Ovary (tissue), 3 donors: ENCODE data around the gene MTHFD2.

ENCODE experiments used
- EP300 ChIP-seq: sonication (generic); formaldehyde crosslinking; IDR thresholded peaks from one replicate; pipeline ENCODE4 v1.6.1; 2017; ENCODE audit warnings: antibody characterized with exemption
- POLR2A ChIP-seq: fragments of 450-650 bp; IDR thresholded peaks from one replicate; pipeline ENCODE4 v1.6.1; 2017; ENCODE audit warnings: antibody characterized with exemption, mild to moderate bottlenecking, moderate library complexity
- TF ChIP-seq, protein P1 (sequence below), 3 donors: fragments of 450-650 bp in 2 of 3; fragments of 200-600 bp in 1 of 3; IDR thresholded peaks; one replicate each; pipeline versions ENCODE4 v1.5.1 to v1.8.0; 2016 to 2022; ENCODE audit warnings: antibody characterized with exemption in 3 of 3, mild to moderate bottlenecking in 1 of 3
- donor health status: DM: no; HTN: no; CAD: no.

- TF ChIP-seq, protein P1, sequence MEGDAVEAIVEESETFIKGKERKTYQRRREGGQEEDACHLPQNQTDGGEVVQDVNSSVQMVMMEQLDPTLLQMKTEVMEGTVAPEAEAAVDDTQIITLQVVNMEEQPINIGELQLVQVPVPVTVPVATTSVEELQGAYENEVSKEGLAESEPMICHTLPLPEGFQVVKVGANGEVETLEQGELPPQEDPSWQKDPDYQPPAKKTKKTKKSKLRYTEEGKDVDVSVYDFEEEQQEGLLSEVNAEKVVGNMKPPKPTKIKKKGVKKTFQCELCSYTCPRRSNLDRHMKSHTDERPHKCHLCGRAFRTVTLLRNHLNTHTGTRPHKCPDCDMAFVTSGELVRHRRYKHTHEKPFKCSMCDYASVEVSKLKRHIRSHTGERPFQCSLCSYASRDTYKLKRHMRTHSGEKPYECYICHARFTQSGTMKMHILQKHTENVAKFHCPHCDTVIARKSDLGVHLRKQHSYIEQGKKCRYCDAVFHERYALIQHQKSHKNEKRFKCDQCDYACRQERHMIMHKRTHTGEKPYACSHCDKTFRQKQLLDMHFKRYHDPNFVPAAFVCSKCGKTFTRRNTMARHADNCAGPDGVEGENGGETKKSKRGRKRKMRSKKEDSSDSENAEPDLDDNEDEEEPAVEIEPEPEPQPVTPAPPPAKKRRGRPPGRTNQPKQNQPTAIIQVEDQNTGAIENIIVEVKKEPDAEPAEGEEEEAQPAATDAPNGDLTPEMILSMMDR (IDR thresholded peaks at IDR 0.05), result no peak
- TF ChIP-seq EP300, result no peak
- TF ChIP-seq POLR2A, result no peak
Measured at GRCh38 chr2:74199871-74200305, 1.5 kb downstream of the MTHFD2 start.
